SK-N-SH treated with all-trans-retinoic acid at 6 μM for 48 hours (cell line): ENCODE data around the gene CLEC5A.
"Not testable (repeated sequence)": the region's sequence is repeated elsewhere in the genome, so short reads cannot be mapped to it uniquely, and the experiment has no call there.

Experiments
- ATAC-seq: fragments of 200-7000 bp; cut with Tn5 transposase; 3 replicates; pipeline ENCODE4 v1.9.1; 2020; ENCODE audit warnings: mild to moderate bottlenecking, moderate library complexity
- ARNTL ChIP-seq: fragments of 450-650 bp; formaldehyde crosslinking; IDR thresholded peaks from 2 replicates; pipeline ENCODE4 v1.5.0; 2020; ENCODE audit warnings: low read depth, mild to moderate bottlenecking, moderate library complexity, borderline replicate concordance
- BACH2 ChIP-seq: fragments of 250-450 bp; sonication (Bioruptor Pico); IDR thresholded peaks from 2 replicates; pipeline ENCODE4 v1.9.0; 2021; ENCODE audit warnings: mild to moderate bottlenecking, borderline replicate concordance
- CSDC2 ChIP-seq: fragments of 250-450 bp; sonication (Bioruptor Pico); IDR thresholded peaks from 2 replicates; pipeline ENCODE4 v1.5.0; 2020; ENCODE audit warnings: mild to moderate bottlenecking, moderate library complexity
- GLIS3 ChIP-seq: fragments of 250-450 bp; sonication (Bioruptor Pico); IDR thresholded peaks from 2 replicates; pipeline ENCODE4 v1.5.0; 2020; ENCODE audit warnings: mild to moderate bottlenecking, moderate library complexity
- ISL1 ChIP-seq: fragments of 250-450 bp; sonication (Bioruptor Pico); IDR thresholded peaks from 2 replicates; pipeline ENCODE4 v2.1.2; 2022; ENCODE audit warnings: mild to moderate bottlenecking, moderate library complexity
- PPARA ChIP-seq: fragments of 250-450 bp; sonication (Bioruptor Pico); IDR thresholded peaks from 2 replicates; pipeline ENCODE4 v1.5.0; 2020; ENCODE audit warnings: mild to moderate bottlenecking, borderline replicate concordance
- RARB ChIP-seq: fragments of 250-450 bp; sonication (Bioruptor Pico); IDR thresholded peaks from 2 replicates; pipeline ENCODE4 v1.8.0; 2021; ENCODE audit warnings: mild to moderate bottlenecking, moderate library complexity
- SNAI2 ChIP-seq: fragments of 250-450 bp; sonication (Bioruptor Pico); IDR thresholded peaks from 2 replicates; pipeline ENCODE4 v1.5.0; 2020; ENCODE audit warnings: mild to moderate bottlenecking, moderate library complexity
- TCF4 ChIP-seq: fragments of 250-450 bp; sonication (Bioruptor Pico); IDR thresholded peaks from 2 replicates; pipeline ENCODE4 v1.8.0; 2021; ENCODE audit warnings: mild to moderate bottlenecking, moderate library complexity, borderline replicate concordance
- TOX ChIP-seq: fragments of 250-450 bp; sonication (Bioruptor Pico); IDR thresholded peaks from 2 replicates; pipeline ENCODE4 v1.8.0; 2021; ENCODE audit warnings: mild to moderate bottlenecking, moderate library complexity, borderline replicate concordance
- ZFP30 ChIP-seq: fragments of 450-650 bp; formaldehyde crosslinking; IDR thresholded peaks from 2 replicates; pipeline ENCODE4 v1.5.0; 2022; ENCODE audit warnings: mild to moderate bottlenecking, moderate library complexity
- ZNF565 ChIP-seq: fragments of 450-650 bp; formaldehyde crosslinking; conservative IDR thresholded peaks from 2 replicates; pipeline ENCODE4 v1.5.0; 2020; ENCODE audit warnings: low read depth, mild to moderate bottlenecking, moderate library complexity
- ZNF70 ChIP-seq: fragments of 450-650 bp; formaldehyde crosslinking; IDR thresholded peaks from 2 replicates; pipeline ENCODE4 v1.5.0; 2020; ENCODE audit warnings: mild to moderate bottlenecking, moderate library complexity
- ZNF8 ChIP-seq: fragments of 450-650 bp; formaldehyde crosslinking; IDR thresholded peaks from 2 replicates; pipeline ENCODE4 v1.5.0; 2020; ENCODE audit warnings: mild to moderate bottlenecking, moderate library complexity
- TF ChIP-seq, protein P1 (sequence below): fragments of 250-450 bp; sonication (Bioruptor Pico); IDR thresholded peaks from 2 replicates; pipeline ENCODE4 v1.5.0; 2020; ENCODE audit warnings: mild to moderate bottlenecking, moderate library complexity
- TF ChIP-seq, protein P2 (sequence below): fragments of 250-450 bp; sonication (Bioruptor Pico); IDR thresholded peaks from 2 replicates; pipeline ENCODE4 v1.8.0; 2021; ENCODE audit warnings: low read depth, mild to moderate bottlenecking, moderate library complexity, borderline replicate concordance
- TF ChIP-seq, protein P3 (sequence below): fragments of 250-450 bp; sonication (Bioruptor Pico); IDR thresholded peaks from 2 replicates; pipeline ENCODE4 v1.5.1; 2020; ENCODE audit warnings: low read depth, mild to moderate bottlenecking, moderate library complexity
- TF ChIP-seq, protein P4 (sequence below): fragments of 250-450 bp; sonication (Bioruptor Pico); IDR thresholded peaks from 2 replicates; pipeline ENCODE4 v1.8.0; 2020; ENCODE audit warnings: mild to moderate bottlenecking, moderate library complexity, borderline replicate concordance
- TF ChIP-seq, protein P5 (sequence below): fragments of 250-450 bp; sonication (Bioruptor Pico); IDR thresholded peaks from 2 replicates; pipeline ENCODE4 v1.5.1; 2021; ENCODE audit warnings: mild to moderate bottlenecking, moderate library complexity

Gene CLEC5A

DNA sequence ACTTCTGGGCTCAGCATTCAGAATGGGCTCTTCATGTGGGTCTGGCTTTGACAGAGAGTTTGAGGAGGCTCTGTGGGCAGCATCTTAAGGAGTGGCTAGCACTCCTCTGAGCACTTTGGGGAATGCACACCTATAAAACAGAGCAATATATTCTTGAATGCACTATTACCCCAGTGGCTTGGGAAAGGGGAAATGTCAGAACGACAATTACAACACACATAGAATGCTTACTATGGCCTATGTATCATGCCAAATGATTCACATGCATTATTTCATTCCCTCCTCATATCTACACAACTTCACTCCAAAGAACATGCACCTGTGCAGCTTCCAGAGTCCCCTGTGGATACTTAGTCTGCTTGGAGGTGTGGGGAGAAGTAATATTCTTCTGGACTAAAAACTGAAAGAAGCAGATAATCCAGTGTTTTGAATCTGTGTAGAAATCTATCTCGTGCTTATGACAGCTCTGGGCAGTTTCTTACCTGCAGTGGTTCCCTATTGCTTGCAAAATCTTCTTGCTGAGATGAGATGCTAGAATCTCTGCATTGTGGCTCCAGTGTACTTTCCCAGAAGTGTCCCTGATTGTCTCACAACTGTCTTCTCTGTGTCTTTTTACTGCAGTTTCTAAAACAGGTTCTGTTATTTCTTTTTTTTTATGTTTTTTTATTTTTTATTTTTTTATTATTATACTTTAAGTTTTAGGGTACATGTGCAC, 43.4 kb upstream of the CLEC5A start:
- no peak for ATAC-seq

DNA sequence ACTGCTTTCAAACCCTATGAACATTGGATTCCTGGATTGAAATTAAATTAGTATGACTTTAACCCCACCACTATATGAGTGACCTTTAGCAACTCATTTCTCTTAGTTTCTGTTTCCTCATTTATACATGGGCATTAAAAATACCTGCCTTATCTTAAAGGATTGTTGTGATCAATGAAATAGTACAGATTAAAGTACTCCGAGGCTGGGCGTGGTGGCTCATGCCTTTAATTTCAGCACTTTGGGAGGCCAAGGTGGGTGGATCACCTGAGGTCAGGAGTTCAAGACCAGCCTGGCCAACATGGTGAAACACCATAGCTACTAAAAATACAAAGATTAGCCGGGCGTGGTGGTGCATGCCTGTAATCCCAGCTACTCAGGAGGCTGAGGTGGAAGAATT, 41.0 kb upstream of the CLEC5A start:
- ATAC-seq: not testable (repeated sequence)

More for the DNA sequence above, 43.4 kb upstream of the CLEC5A start:
- TF ChIP-seq ZNF8 (CRISPR knock-in tag) (no peak), CSDC2 (CRISPR knock-in tag) (no peak), RARB (CRISPR knock-in tag) (no peak)
- TF ChIP-seq, protein P1, sequence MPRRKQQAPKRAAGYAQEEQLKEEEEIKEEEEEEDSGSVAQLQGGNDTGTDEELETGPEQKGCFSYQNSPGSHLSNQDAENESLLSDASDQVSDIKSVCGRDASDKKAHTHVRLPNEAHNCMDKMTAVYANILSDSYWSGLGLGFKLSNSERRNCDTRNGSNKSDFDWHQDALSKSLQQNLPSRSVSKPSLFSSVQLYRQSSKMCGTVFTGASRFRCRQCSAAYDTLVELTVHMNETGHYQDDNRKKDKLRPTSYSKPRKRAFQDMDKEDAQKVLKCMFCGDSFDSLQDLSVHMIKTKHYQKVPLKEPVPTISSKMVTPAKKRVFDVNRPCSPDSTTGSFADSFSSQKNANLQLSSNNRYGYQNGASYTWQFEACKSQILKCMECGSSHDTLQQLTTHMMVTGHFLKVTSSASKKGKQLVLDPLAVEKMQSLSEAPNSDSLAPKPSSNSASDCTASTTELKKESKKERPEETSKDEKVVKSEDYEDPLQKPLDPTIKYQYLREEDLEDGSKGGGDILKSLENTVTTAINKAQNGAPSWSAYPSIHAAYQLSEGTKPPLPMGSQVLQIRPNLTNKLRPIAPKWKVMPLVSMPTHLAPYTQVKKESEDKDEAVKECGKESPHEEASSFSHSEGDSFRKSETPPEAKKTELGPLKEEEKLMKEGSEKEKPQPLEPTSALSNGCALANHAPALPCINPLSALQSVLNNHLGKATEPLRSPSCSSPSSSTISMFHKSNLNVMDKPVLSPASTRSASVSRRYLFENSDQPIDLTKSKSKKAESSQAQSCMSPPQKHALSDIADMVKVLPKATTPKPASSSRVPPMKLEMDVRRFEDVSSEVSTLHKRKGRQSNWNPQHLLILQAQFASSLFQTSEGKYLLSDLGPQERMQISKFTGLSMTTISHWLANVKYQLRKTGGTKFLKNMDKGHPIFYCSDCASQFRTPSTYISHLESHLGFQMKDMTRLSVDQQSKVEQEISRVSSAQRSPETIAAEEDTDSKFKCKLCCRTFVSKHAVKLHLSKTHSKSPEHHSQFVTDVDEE: no peak

DNA sequence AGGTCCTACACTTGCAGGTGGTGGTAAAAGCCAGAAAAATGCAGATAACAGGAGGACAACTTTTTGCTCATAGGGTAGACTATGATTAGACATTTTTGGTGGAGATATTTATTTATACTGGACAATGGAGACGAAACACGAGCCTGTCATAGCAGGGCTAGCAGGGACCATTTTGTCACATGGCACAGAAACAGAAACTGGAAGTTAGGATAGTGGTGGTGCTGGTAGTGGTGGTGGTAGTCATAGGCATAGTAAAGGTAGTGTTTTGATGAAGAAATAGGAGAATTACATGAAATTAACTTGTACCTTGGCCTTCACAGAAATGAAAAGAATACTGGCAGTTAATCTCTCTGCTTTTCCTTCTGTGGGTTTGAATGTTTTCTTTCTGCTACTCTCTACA, 40.1 kb upstream of the CLEC5A start:
- TF ChIP-seq TCF4 (CRISPR knock-in tag) (no peak), ZNF70 (CRISPR knock-in tag) (no peak), PPARA (CRISPR knock-in tag) (no peak), BACH2 (no peak), ISL1 (CRISPR knock-in tag) (no peak), ZNF565 (CRISPR knock-in tag) (no peak), TOX (CRISPR knock-in tag) (no peak), ZFP30 (no peak), ARNTL (no peak), ZNF8 (CRISPR knock-in tag) (no peak), SNAI2 (CRISPR knock-in tag) (no peak), GLIS3 (CRISPR knock-in tag) (no peak), CSDC2 (CRISPR knock-in tag) (no peak)
- TF ChIP-seq, protein P1: no peak
- TF ChIP-seq, protein P2, sequence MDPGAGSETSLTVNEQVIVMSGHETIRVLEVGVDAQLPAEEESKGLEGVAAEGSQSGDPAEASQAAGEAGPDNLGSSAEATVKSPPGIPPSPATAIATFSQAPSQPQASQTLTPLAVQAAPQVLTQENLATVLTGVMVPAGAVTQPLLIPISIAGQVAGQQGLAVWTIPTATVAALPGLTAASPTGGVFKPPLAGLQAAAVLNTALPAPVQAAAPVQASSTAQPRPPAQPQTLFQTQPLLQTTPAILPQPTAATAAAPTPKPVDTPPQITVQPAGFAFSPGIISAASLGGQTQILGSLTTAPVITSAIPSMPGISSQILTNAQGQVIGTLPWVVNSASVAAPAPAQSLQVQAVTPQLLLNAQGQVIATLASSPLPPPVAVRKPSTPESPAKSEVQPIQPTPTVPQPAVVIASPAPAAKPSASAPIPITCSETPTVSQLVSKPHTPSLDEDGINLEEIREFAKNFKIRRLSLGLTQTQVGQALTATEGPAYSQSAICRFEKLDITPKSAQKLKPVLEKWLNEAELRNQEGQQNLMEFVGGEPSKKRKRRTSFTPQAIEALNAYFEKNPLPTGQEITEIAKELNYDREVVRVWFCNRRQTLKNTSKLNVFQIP (CRISPR knock-in tag): no peak
- TF ChIP-seq, protein P3, sequence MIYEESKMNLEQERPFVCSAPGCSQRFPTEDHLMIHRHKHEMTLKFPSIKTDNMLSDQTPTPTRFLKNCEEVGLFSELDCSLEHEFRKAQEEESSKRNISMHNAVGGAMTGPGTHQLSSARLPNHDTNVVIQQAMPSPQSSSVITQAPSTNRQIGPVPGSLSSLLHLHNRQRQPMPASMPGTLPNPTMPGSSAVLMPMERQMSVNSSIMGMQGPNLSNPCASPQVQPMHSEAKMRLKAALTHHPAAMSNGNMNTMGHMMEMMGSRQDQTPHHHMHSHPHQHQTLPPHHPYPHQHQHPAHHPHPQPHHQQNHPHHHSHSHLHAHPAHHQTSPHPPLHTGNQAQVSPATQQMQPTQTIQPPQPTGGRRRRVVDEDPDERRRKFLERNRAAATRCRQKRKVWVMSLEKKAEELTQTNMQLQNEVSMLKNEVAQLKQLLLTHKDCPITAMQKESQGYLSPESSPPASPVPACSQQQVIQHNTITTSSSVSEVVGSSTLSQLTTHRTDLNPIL: no peak
- TF ChIP-seq, protein P4, sequence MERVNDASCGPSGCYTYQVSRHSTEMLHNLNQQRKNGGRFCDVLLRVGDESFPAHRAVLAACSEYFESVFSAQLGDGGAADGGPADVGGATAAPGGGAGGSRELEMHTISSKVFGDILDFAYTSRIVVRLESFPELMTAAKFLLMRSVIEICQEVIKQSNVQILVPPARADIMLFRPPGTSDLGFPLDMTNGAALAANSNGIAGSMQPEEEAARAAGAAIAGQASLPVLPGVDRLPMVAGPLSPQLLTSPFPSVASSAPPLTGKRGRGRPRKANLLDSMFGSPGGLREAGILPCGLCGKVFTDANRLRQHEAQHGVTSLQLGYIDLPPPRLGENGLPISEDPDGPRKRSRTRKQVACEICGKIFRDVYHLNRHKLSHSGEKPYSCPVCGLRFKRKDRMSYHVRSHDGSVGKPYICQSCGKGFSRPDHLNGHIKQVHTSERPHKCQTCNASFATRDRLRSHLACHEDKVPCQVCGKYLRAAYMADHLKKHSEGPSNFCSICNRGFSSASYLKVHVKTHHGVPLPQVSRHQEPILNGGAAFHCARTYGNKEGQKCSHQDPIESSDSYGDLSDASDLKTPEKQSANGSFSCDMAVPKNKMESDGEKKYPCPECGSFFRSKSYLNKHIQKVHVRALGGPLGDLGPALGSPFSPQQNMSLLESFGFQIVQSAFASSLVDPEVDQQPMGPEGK: no peak
- TF ChIP-seq, protein P5, sequence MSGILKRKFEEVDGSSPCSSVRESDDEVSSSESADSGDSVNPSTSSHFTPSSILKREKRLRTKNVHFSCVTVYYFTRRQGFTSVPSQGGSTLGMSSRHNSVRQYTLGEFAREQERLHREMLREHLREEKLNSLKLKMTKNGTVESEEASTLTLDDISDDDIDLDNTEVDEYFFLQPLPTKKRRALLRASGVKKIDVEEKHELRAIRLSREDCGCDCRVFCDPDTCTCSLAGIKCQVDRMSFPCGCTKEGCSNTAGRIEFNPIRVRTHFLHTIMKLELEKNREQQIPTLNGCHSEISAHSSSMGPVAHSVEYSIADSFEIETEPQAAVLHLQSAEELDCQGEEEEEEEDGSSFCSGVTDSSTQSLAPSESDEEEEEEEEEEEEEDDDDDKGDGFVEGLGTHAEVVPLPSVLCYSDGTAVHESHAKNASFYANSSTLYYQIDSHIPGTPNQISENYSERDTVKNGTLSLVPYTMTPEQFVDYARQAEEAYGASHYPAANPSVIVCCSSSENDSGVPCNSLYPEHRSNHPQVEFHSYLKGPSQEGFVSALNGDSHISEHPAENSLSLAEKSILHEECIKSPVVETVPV (CRISPR knock-in tag): no peak
- TF ChIP-seq, all 23 proteins: peak for 0
- ATAC-seq: no peak

DNA sequence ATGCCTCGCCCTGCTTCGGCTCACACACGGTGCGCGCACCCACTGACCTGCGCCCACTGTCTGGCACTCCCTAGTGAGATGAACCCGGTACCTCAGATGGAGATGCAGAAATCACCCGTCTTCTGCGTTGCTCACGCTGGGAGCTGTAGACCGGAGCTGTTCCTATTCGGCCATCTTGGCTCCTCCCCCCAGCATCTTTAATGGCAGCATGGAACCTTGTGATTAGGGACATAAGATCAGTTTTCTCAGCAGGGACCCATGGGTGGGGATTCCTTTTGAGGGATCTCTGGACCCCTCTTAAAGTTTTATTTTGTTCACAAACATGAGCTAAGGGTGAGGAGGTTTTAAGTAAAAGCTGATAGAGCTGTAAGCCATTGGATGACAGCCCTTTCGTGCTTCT, 39.2 kb upstream of the CLEC5A start:
- peak; percentile 76 for ATAC-seq
